NCI-H2196 treated with DMSO at 0.1 percent for 48 hours (cell line): ENCODE results near the gene SPEM2.

Experiments
- DNase-seq: peaks from one replicate; lab custom pipeline; 2025; ENCODE audit not compliant: unreplicated experiment; lab: John Stamatoyannopoulos, UW

The SPEM2 gene

DNA sequence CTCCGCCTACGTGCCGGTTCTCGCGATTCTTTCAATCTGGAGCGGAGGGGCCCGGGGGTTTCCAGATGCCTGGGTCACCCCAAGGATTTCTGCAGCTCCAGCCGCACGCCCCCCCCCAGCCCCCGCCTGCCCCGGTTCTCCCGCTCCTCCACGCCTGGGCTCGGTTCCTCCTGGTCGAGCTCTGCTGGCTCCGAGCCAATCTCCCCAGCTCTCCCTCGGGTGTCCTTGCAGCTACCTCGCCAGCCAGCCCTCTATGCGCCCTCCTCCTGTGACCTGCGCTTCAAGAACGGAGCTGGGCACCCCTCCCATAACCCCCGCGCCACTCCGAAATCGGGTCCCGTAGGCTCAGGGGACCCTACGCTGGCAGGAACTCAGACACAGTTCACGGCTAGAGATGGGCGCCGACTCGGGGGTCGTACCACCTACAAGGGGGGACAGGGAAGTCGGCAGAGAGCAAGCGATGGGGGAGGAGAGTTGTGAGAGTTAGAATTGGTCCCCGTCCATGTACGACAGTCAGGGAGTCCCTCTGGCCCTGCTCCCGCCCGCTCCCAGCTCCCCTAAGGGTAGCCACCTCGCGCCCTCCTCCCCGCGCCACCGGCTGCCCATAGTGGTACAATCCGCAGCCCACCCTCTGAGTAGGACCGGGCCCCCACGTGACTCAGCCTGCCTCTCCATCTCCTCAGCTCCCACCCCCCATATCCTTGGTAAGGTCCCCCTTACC, 14.9 kb downstream of the SPEM2 start:
- no peak for DNase-seq

DNA sequence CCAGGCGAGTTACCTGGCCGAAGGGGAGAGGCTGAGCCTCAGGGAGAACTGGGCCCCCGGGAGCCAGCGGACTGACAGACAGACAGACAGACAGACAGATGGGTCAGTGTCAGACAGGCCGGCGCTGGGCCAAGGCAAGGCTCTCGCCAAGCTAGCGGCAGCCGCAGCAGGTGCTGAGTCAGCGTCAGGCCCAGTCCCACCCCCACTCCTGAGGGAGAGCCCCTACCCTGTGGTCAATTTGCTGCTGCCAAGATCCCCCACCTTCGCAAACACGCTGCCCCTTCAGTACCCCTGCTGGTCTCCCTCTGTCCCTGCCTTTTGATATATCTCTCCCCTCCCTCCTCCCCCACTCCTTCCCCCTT, 15.4 kb downstream of the SPEM2 start:
- DNase-seq = no peak

DNA sequence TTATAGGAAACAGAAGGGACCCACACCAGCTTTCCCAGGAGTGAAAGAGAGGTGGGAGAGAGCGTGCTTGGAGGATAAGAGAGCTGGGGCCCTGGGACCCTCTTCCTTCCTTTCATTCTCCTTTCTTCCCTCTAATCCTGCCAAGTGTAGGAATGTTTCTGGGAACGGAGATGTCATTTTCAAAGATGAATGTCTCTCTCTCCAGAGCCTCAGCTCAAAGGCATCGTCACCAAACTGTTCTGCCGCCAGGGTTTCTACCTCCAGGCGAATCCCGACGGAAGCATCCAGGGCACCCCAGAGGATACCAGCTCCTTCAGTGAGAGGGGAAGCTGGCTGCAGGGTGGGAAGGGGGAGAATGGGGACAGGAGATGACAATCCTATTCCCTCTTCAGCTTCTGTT, 15.8 kb downstream of the SPEM2 start:
- DNase-seq = no peak

DNA sequence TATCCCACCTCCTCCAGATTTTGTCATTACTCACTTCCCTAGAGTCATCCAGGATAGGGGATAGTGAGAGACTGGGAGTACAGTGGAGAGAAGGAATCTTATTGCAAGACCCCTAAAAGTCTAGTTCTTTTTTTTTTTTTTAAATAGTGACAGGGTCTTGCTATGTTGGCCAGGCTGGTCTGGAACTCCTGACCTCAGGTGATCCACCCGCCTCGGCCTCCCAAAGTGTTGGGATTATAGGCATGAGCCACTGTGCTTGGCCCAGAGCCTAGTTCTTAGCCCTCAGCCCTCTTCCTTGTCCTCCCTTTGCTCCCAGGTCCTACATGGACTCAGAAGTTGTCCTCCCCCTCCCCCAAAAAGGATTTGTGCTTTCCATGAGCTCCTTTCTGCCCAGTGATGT, 16.7 kb downstream of the SPEM2 start:
- no peak for DNase-seq

DNA sequence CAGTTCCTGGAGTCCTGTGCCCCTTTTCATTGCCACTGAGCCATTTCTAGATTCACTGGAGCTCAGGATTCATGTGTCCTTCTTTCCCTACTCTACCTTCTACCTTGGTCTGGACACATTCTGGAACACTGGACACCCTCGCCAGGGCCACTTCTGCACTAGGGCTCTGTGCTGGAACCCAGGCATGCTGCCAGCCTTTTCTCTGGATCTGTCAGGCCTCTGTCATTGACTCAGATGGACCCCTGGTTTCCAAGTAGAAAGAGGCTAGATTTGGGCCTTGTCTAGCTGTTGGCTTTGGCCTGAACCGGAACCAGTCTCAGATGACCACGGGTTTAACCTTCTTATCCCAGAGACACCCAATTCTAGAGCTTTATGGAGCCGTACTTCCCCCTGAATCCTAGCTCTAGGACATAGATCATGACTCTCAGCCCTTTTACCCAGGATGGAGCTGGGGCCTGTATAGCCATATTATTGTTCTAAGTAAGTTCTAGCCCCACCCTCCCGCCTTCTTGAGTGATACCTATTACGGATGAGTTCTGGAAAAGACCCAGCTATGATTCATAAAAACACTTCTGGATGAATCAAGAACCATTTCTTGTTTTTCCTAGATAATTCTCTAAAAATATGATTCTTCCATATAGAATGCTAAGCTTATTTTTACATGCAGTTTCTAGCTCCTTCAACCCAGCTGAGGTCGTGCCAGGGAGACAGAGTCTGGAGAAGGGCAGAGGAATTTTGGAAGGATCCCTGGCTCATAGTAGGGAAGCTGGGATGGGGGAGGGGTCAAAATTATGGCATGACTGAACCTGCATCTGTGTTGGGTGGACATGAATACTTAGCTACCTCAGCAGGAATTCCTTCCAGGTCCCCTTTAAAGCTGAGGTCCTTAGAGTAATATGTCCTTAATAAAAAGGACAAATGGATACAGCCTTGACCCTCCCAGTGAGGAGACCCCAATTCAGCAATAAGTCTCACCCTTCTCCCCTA, 18.4 kb downstream of the SPEM2 start:
- no peak for DNase-seq

DNA sequence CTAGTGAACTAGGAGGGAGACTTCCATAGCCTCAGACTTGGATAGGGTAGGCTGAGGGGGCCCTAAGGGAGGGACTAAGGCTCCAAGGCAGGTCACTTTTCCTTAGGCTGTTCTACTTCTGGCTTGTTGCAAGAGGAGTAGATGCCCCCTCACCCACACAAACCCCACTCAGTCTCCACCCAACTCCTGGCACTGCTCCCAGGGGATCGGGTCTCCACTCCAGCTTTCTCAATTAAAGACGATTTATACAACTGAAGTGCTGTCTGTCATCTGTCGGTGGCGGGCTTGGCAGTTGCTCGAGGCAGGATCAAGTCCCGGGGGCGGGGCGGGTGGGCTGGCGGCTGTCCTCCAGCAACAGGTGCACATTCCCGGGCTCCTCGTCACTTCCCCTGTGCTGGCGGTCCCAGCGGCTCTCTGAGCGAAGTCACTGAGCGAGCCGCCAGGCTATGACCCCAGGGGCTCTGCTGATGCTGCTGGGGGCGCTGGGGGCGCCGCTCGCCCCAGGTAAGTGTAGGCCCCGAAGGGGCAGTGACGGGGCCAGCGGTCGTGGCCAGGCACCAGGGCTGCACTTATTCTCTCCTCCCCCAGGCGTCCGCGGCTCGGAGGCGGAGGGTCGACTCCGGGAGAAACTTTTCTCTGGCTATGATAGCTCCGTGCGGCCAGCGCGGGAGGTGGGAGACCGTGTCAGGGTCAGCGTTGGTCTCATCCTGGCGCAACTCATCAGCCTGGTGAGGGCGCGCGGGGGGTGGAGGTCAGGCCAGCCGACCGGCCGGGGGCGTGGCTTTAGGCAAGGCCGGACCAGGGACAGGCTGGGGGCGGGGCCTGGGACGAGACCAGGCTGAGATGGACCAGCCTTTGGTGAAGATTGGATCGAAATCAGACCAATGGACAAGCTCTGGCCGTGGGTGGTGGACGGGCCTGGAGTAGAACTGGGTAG, 19.5 kb downstream of the SPEM2 start, which contains the start of gene CHRNB1:
CHRNB1 (plus strand) TSS at position 380 of the 937 bp plus-strand sequence; CDS start at position 447, 67 bp downstream.
- peak; percentile 64 for DNase-seq

DNA sequence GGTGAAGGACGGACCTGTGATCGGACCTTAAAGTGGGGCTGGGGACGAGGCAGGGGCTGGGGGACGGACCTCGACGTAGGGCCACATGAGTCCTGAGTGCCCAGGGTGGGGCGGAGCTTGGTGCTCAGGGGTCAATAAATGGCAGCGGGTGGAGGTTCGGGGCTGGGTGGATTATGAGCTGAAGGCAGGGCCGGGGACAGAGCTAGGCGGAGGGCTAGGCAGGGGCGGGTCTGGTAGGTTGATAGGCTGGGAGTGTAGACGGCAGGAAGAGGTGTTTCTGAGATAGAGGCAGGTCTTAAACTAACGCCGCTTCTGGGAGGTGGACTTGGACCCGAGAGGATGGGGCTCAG, 20.2 kb downstream of the SPEM2 start:
- DNase-seq = peak; percentile 64

DNA sequence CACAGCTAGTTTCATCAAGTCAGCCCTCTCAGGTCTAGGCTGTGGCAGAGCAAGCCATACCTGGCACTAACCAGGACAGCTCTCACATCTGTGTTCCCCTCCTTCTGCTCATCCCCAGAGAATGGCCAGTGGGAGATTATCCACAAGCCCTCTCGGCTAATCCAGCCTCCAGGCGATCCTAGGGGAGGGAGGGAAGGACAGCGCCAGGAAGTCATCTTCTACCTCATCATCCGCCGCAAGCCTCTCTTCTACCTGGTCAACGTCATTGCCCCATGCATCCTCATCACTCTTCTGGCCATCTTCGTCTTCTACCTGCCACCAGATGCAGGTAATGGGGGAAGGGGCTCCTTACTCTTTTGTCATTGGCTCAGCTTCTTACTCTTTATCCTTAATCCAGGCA, 23.0 kb downstream of the SPEM2 start:
- DNase-seq = no peak

DNA sequence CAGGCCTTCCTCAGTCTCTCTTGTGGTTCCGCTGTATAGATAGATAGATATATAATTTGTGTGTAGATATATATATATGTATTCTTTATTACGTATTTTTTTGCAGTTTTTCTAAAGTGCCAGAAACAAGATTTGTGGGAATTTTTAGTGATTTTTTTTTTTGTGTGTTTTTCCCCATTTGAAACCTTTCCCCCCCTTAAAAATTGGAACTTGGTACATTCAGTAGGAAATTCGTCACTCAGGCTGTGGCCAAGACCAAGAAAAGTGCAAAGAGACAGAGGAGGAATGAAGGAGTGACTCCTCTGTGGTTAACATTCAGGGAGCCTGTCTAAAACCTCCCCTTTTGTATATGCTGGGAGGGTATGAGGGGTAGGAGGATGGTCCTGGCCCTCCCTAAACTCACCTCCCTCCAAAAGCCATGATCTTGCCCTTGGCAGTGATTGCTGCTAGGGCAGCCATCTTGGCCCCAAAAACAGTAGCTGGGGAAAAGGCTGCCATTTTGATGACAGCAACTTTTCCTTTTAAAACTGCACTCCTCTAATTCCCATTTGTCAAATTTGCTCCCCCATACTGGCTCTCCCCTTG, 34.6 kb downstream of the SPEM2 start:
- no peak for DNase-seq

DNA sequence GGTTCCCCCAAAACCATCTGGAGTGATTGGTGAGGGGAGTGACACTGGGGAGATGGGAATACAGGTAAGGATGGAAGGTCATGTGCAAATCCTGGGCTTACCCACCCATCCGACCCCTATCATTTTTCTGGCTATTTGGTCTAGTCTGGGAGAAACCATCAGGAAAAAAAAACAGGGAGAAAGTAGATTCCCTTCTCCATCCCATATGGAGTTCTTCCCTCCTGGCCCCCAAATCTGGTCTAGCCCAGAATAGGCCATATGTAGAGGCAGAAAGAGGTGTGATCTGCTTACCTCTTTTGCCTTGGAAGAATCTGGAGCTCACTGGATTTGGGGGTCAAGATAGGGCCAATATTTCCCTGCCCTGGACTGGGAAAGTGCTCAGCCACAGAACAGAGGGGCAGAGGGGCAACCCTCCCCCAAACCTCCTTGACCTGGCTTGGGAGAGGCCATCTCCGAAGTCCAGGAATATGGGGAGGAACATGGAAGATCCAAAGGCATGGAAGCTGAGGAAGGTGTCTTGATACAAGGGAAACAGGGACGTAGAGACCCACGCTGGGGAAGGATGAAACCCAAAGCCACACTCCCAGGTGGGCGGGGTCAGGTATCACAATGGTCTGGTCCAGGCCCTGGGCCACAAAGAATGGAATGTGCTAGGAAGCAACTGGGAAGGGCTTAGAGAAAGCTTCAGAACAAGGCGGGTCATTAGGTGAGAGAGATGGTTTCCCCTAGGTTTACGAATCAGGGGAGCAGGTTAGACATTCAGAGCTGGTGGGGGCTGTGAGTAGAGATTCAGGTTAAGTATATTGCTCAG, 35.6 kb downstream of the SPEM2 start:
- DNase-seq = no peak

DNA sequence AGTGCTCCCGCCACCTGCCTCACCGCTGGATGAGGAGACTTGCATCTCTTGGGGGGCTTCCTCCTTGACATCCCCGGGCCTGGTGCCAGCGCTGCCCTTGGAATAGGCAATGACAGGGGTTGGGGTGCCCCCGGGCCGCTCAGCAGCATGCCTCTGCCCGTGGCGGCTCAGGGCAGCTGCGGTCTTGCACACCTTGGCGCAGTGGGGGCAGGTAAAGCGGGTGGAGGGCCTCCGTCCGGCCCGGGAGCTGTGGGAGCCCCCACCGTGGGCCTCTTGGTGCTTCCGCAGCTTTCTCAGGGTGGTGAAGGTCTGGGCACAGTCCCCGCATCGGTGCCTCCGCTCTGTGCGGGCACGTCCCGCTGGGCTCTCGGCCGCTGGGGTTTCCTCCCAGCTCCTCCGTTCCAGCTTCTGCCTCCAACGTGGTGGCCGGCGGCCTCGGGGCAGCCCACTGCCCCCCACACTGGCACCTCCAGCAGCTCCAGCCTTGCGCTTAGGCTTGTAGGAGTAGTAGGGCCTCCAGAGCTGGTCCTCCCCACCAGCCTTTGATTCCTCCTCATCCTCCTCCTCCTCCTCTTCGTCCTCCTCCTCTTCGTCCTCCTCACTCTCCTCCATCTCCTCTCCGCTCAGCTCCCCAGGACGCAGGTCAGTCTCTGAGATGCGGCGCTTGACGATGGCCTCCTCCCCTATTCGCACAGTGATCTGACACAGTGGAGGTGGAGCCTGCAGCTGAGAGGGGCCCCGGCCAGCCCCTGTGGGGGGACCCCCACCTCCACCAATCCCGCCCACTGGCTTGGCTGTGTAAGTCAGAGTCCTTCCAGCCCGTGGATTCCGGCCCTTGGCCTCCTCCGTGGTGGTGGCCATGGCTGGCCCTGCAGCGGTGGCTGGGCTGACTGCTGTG, 37.3 kb downstream of the SPEM2 start:
- no peak for DNase-seq

DNA sequence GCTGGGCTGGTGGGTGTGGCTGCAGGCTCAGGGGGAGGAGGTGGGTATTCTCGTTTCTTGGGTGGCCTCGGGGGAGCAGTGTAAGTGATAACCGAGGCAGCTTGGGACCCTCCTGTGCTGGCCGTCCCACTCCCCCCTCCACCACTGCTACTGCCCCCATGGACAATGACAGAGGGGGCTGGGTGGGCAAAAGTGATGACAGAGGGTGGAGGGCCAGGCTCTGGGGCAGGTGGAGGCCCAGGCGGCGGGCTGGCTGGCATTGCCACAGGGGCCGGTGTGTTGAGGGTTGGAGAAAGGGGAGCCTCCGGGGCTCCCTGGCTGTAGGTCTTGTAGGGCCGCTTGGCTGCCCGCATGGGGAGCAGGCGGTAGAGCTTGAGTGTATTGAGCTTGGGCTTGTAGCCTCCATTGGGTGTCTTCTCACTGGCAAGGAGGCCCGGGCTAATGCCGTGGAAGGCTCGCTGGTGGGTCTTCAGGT, 38.0 kb downstream of the SPEM2 start:
- DNase-seq = no peak

DNA sequence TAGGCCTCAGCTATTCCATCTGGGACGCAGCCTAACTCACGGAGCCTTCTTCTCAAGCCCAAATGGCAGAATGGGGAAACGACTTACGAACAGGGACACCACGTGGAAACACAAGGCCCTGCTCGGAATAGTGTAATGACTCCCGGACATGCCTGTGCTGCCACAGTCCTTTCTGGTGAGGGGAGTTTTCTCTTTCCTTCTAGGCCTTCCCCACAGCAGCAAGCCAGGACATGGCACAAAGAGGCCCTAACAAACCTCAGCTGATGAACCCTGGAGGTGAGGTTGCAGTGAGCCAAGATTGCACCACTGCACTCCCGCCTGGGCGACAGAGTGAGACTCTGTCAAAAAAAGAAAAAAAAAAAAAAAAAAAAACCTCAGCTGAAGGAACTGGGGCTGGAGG, 38.7 kb downstream of the SPEM2 start:
- DNase-seq = no peak

DNA sequence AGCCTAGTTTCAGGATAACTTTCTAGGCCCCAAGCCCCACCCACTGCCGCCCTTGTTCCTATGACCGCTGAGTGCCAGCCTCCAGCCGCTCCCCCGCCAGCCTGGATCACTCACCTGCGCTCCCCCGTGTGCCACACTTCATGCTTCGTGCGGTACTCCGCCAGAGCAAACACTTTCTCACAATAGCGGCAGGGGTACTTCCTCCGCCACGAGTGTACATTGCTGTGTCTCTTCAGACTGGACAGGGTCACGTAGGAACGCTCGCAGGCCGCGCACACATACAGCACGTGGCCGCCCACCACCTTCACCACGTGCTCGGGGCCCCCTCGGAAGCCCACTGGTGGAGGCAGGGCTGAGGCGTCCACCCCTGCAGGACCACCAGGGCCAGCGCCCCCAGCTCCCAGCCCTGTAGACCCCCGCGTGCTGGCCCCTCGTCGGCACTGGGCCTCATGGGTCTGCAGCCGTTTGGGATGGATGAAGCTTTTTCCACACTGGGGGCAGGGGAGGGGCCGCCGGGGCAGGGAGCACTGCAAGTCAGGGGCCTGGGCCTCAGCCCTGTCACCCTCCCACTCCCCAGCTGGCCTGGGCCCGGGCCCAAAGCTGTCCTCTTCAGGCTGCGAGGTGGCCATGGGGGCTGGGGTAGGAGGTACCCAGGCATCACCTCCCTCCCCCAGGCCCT, 40.3 kb downstream of the SPEM2 start:
- DNase-seq = no peak

DNA sequence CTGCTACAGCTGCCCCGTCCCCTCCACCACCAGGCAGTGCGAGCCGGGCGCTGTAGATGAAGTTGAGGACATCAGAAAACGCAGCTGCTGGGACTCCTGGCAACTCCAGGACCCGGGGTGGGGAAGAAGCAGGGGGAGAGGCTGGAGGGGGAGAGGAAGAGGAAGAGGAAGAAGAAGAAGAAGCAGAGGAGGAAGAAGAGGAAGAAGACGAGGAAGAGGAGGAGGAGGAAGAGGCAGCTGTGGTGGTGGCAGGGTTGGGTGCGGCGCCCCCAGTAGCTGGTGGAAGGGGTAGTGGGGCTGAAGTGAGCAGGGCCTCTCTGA, 40.9 kb downstream of the SPEM2 start:
- no peak for DNase-seq

DNA sequence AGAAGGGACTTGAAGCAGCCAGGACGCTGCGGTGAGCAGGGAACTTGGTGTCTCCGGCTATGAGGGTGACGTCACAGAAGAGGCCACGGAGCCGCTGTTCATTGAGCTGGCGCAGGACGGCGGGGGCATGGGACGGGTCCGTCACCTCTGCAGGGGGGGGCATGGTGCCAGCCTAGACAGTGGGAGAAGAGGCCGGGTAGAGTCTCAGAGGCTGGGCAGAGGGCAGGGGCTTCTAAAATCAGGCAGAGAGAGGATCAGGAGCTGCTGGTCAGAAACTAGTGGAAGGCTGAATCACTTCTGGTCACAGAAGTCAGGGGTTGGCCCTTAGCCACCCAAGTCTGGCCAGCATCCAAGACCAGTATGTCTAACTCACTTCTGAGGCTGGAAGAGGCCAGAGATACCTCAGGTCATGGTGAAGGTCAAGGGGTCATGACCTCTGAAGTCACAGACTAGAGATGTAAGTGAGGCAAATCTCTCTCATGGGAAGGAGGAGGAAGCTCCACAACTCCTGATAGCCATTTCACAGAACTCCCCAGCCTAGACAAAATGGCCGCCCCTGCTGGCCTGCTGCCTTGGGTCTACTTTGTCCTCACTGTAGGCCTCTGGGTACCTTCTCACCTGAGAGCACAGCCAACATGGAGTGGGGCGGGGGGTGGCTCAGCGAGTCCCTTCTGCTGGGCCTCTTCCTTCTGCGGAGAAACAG, 41.4 kb downstream of the SPEM2 start:
- no peak for DNase-seq

DNA sequence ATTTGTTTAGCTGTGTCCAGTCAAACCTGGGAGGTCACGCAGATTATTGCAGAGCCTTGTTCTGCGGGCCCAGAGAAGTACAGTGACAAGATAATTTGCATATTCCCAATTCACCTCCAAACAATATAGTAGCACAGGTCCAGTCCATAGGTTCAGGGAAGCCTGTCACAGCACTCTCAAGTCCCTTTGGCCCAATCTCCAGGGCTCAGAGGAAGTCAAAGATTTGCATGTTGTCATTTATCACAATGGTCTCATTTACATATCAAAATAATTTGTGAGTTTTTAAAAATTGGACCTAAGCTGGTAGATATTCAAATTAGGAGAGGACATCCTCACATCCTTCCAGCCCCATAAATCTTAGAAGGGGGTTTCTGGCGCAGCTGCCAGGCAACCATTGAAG, 42.1 kb downstream of the SPEM2 start:
- DNase-seq = no peak

DNA sequence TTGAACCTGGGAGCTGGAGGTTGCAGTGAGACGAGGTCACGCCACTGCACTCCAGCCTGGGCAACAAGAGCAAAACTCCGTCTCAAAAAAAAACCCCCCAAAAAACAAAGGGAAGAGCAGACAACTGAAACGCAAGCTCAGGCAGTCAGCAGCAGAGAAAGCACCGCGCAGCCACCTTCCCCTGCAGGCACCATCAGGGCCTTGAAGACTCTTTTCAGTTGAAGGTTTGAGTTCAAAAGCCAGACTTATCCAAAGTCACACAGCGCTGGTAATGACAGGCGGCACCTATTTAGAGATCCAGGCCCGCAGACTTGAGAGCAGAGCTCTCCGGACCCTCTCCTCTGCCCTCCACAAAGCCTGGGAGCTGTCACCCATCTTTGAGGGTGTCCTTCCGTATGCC, 42.9 kb downstream of the SPEM2 start:
- no peak for DNase-seq
